ENCODE results near the gene FAM114A2. TPM values are rescaled to one million over a fixed set of nuclear protein-coding genes. Genes with fewer than 3 reads are reported as not detected.

Gene FAM114A2
- polyA plus RNA-seq, 1 donor (not counting 4 experiments of a cell fraction or from before 2014, with no cell fraction given) = 16.3 TPM

GRCh38 chr5:153952057-153952456, 86.7 kb downstream of the FAM114A2 start:
- DNase-seq (ENCODE audit: low read depth, low spot score) = no peak
- Histone ChIP-seq H3K9me3 (ENCODE audit: control insufficient read depth, low read depth, low read length) (no peaks in the 10 kb centered on the region), H2AFZ (ENCODE audit: control insufficient read depth, low read length) (no peak overlapping the region), H3K4me1 (ENCODE audit: control insufficient read depth, extremely low read depth, insufficient read depth, low read length) (no peaks in the 10 kb centered on the region), H3K9me1 (ENCODE audit: control insufficient read depth, extremely low read depth, insufficient read depth, low read length) (no peaks in the 10 kb centered on the region), H4K20me1 (ENCODE audit: control insufficient read depth, extremely low read depth, insufficient read depth, low read length) (no peaks in the 10 kb centered on the region), H3K9ac (ENCODE audit: control insufficient read depth, extremely low read depth, insufficient read depth, low read length) (no peak overlapping the region), H3K36me3 (ENCODE audit: control insufficient read depth in 2 of 2, extremely low read depth in 1 of 2, insufficient read depth in 2 of 2, low read length in 2 of 2) (no peaks in the 10 kb centered on the region), H3K27me3 (ENCODE audit: control insufficient read depth, extremely low read depth, insufficient read depth, low read length) (no peaks in the 10 kb centered on the region), H3K27ac (ENCODE audit: control insufficient read depth, insufficient read depth, low read length) (no peak overlapping the region), H3K4me3 (ENCODE audit: control insufficient read depth in 2 of 3, extremely low read depth in 1 of 3, insufficient read depth in 2 of 3, low read depth in 1 of 3, low read length in 3 of 3) (no peak overlapping the region), H3K79me2 (ENCODE audit: control insufficient read depth, insufficient read depth, low read length) (no peaks in the 10 kb centered on the region), H3K4me2 (ENCODE audit: control insufficient read depth, extremely low read depth, insufficient read depth, low read depth, low read length) (no peak overlapping the region)
- dilution Hi-C loops (cut with MboI; ENCODE audit: extremely low pct_ligation_motif_present, low sequenced_read_pairs) = no loop called here
- TF ChIP-seq CTCF (optimal IDR thresholded peaks at IDR 0.05 in 1 of 3, IDR thresholded peaks at IDR 0.05 in 1 of 3, conservative IDR thresholded peaks at IDR 0.05 in 1 of 3; ENCODE audit: extremely low read depth in 1 of 3, insufficient read depth in 2 of 3, low read length in 3 of 3) (no peak), EZH2 (IDR thresholded peaks at IDR 0.05; ENCODE audit: low read length) (no peak)
- no peak for FAIRE-seq

DNA sequence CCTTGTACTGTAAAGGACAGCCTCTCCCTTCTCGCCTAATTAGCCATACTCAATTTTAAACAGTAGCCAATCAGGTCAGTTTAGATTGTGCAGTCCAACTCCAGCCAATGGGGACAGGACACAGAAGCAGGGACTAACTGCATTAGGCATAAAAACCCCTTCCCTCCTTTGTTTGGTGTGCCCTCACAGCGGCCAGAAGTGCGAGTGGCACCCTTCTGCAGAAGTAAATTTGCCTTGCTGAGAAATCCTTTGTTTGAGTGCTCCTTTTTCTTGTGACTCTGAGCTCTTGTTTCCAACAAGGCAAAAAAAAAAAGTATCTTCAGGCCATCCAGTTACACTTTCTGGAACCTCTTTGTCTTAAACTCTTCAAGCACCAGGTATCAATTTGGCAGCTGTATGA, 97.4 kb downstream of the FAM114A2 start:
- no peak for FAIRE-seq
- TF ChIP-seq CTCF (optimal IDR thresholded peaks at IDR 0.05 in 1 of 3, IDR thresholded peaks at IDR 0.05 in 1 of 3, conservative IDR thresholded peaks at IDR 0.05 in 1 of 3; ENCODE audit: extremely low read depth in 1 of 3, insufficient read depth in 2 of 3, low read length in 3 of 3) (no peak), EZH2 (IDR thresholded peaks at IDR 0.05; ENCODE audit: low read length) (no peak)

More for the DNA sequence above, 97.4 kb downstream of the FAM114A2 start:
- H3K36me3 ChIP-seq (ENCODE audit: control insufficient read depth in 2 of 2, extremely low read depth in 1 of 2, insufficient read depth in 2 of 2, low read length in 2 of 2) = no peaks in the 10 kb centered on the region
- H3K4me3 ChIP-seq (ENCODE audit: control insufficient read depth in 2 of 3, extremely low read depth in 1 of 3, insufficient read depth in 2 of 3, low read depth in 1 of 3, low read length in 3 of 3) = no peak overlapping the region
- no peak overlapping the region for H3K9ac ChIP-seq (ENCODE audit: control insufficient read depth, extremely low read depth, insufficient read depth, low read length)
- DNase-seq (ENCODE audit: low read depth, low spot score) = no peak
- no peaks in the 10 kb centered on the region for H3K4me1 ChIP-seq (ENCODE audit: control insufficient read depth, extremely low read depth, insufficient read depth, low read length)
- H3K4me2 ChIP-seq (ENCODE audit: control insufficient read depth, extremely low read depth, insufficient read depth, low read depth, low read length) = no peak overlapping the region
- H3K27ac ChIP-seq (ENCODE audit: control insufficient read depth, insufficient read depth, low read length) = no peak overlapping the region
- peaks cover 8% of the 10 kb centered on the region for H3K9me3 ChIP-seq (ENCODE audit: control insufficient read depth, low read depth, low read length)
- H2AFZ ChIP-seq (ENCODE audit: control insufficient read depth, low read length) = no peak overlapping the region
- H3K9me1 ChIP-seq (ENCODE audit: control insufficient read depth, extremely low read depth, insufficient read depth, low read length) = no peaks in the 10 kb centered on the region
- dilution Hi-C loops (cut with MboI; ENCODE audit: extremely low pct_ligation_motif_present, low sequenced_read_pairs) = no loop called here
- H3K27me3 ChIP-seq (ENCODE audit: control insufficient read depth, extremely low read depth, insufficient read depth, low read length) = no peaks in the 10 kb centered on the region
- no peaks in the 10 kb centered on the region for H3K79me2 ChIP-seq (ENCODE audit: control insufficient read depth, insufficient read depth, low read length)
- H4K20me1 ChIP-seq (ENCODE audit: control insufficient read depth, extremely low read depth, insufficient read depth, low read length) = no peaks in the 10 kb centered on the region

Other genes starting within 250 kb of the FAM114A2 start
- 35.8 to 49.0 TPM (median 43.4 TPM) in 3 replicates for gene MFAP3, start 57 bp upstream of the FAM114A2 start, polyA plus RNA-seq
- 11.5 to 24.8 TPM (median 17.9 TPM) in 3 replicates for gene GALNT10, start 151.8 kb upstream of the FAM114A2 start, polyA plus RNA-seq

Measured in keratinocyte (primary cell).